Coronary artery (tissue), 2 donors: ENCODE results near the gene ABL1.

Source experiments
- DNase-seq: peaks from one replicate; pipeline ENCODE4 v3.0.0-alpha.2; 2017; ENCODE audit warnings: low spot score
- H3K27ac ChIP-seq, 2 donors: fragments of 200-600 bp; sonication (generic); one replicate each; pipeline ENCODE4 v1.5.1; 2016 to 2019
- H3K4me3 ChIP-seq: fragments of 200-600 bp; sonication (generic); 2 replicates; pipeline ENCODE4 v1.5.1; 2016; ENCODE audit warnings: mild to moderate bottlenecking, moderate library complexity
- CTCF ChIP-seq: fragments of 200-600 bp; sonication (generic); IDR thresholded peaks from one replicate; pipeline ENCODE4 v1.5.1; 2019; ENCODE audit warnings: antibody characterized with exemption

The ABL1 gene

GRCh38 chr9:130856474-130856873 is 21.4 kb downstream of the ABL1 start:
- peak overlapping the region in 1 of 2 donors; percentile 20 for H3K27ac ChIP-seq
- no peak for DNase-seq
- H3K4me3 ChIP-seq = no peak overlapping the region
- TF ChIP-seq CTCF = no peak

GRCh38 chr9:130857864-130858738 is 23.0 kb downstream of the ABL1 start:
- no peak for TF ChIP-seq CTCF
- Histone ChIP-seq H3K4me3 (peak overlapping the region; percentile 37), H3K27ac (peak overlapping the region; percentile 64 to 87)
- peak; percentile 90 for DNase-seq

GRCh38 chr9:130858739-130859705 is 24.0 kb downstream of the ABL1 start:
- H3K4me3 ChIP-seq = peak overlapping the region; percentile 37
- TF ChIP-seq CTCF = no peak
- peak; percentile 72 for DNase-seq
- peak overlapping the region; percentile 64 to 87 for H3K27ac ChIP-seq

GRCh38 chr9:130860458-130861316 is 25.6 kb downstream of the ABL1 start:
- Histone ChIP-seq H3K27ac (peak overlapping the region; percentile 68 to 87), H3K4me3 (peak overlapping the region; percentile 62)
- TF ChIP-seq CTCF = peak; percentile 32
- DNase-seq = peak; percentile 97

- peak overlapping the region; percentile 63 to 87 for H3K27ac ChIP-seq
- H3K4me3 ChIP-seq = no peak overlapping the region
- TF ChIP-seq CTCF = no peak
- peak; percentile 41 for DNase-seq
Measured at GRCh38 chr9:130861372-130862180, 26.5 kb downstream of the ABL1 start.

DNA sequence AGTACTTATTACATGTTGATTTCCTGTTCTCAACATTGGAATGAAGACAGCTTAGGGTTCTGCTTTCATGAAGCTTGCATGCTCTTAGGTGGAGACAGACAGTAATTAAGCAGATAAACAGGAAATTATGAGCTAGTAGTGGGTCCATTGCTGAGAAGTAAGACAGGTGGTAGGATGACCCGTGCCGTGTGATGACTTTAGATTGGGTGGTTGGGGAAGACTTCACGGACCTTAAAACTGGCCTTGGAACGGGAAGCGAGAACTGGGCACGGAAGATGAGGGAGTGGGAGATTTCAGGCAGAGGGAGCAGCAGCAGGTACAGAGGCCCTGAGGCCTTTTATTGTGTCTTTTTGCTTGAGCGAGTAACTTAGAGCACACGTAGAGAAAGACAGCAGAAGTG is 27.2 kb downstream of the ABL1 start:
- H3K27ac ChIP-seq = peak overlapping the region in 1 of 2 donors; percentile 56
- H3K4me3 ChIP-seq = no peak overlapping the region
- TF ChIP-seq CTCF = no peak
- peak; percentile 40 for DNase-seq
